Neuronal stem cell (in vitro differentiated cells): Measurements from ENCODE around the gene STK26.

Experiments
- DNase-seq: peaks from one replicate; pipeline ENCODE4 v3.0.0-alpha.2; 2013; ENCODE audit warnings: low spot score
- H2AFZ ChIP-seq: one replicate; pipeline ENCODE4 v1.6.1; 2013; ENCODE audit warnings: mild to moderate bottlenecking, low read length, inconsistent platforms
- H2AK5ac ChIP-seq: 2 replicates; pipeline ENCODE4 v1.6.1; 2013; ENCODE audit warnings: low read depth, mild to moderate bottlenecking, inconsistent platforms, low read length, moderate library complexity, mixed read lengths
- H2BK120ac ChIP-seq: 2 replicates; pipeline ENCODE4 v1.6.1; 2013; ENCODE audit warnings: low read depth, mild to moderate bottlenecking, inconsistent platforms, low read length, moderate library complexity, mixed read lengths
- H2BK12ac ChIP-seq: one replicate; pipeline ENCODE4 v1.6.1; 2013; ENCODE audit warnings: low read length, inconsistent platforms
- H2BK15ac ChIP-seq: 2 replicates; pipeline ENCODE4 v1.6.1; 2013; ENCODE audit warnings: mild to moderate bottlenecking, low read length, inconsistent platforms, mixed read lengths
- H2BK5ac ChIP-seq: one replicate; pipeline ENCODE4 v1.6.1; 2013; ENCODE audit warnings: inconsistent platforms, mild to moderate bottlenecking, low read length, moderate library complexity
- H3K14ac ChIP-seq: one replicate; pipeline ENCODE4 v1.6.1; 2013; ENCODE audit warnings: low read length, inconsistent platforms
- H3K18ac ChIP-seq: 2 replicates; pipeline ENCODE4 v1.6.1; 2013; ENCODE audit warnings: low read length, inconsistent platforms
- H3K23ac ChIP-seq: 2 replicates; pipeline ENCODE4 v1.6.1; 2013; ENCODE audit warnings: low read depth, mild to moderate bottlenecking, mixed read lengths, low read length, inconsistent platforms; ENCODE audit not compliant: poor library complexity
- H3K27ac ChIP-seq: replicated peaks from 3 replicates; pipeline ENCODE4 v1.5.1; 2013; ENCODE audit warnings: low read length, inconsistent platforms
- H3K27me3 ChIP-seq, 3 experiments: 2 replicates each; pipeline ENCODE4 v1.6.1; 2013; ENCODE audit warnings: low read length in 3 of 3, mild to moderate bottlenecking in 2 of 3, inconsistent platforms in 1 of 3, low read depth in 1 of 3, mixed read lengths in 1 of 3, moderate library complexity in 1 of 3; ENCODE audit not compliant: control insufficient read depth in 3 of 3, insufficient read depth in 3 of 3
- H3K36me3 ChIP-seq, 2 donors: replicated peaks in 1 of 2; 2 replicates each; pipeline ENCODE4 v1.6.1; 2013; ENCODE audit warnings: low read length in 2 of 2; ENCODE audit not compliant: control insufficient read depth in 2 of 2, insufficient read depth in 2 of 2
- H3K4ac ChIP-seq: 2 replicates; pipeline ENCODE4 v1.6.1; 2013; ENCODE audit warnings: inconsistent platforms, mild to moderate bottlenecking, low read length, moderate library complexity
- H3K4me1 ChIP-seq, 2 donors: 1 replicate in 1 of 2; 2 replicates in 1 of 2; pipeline ENCODE4 v1.6.1; 2013; ENCODE audit warnings: low read length in 2 of 2, low read depth in 1 of 2; ENCODE audit not compliant: control insufficient read depth in 2 of 2, insufficient read depth in 1 of 2
- H3K4me2 ChIP-seq: one replicate; pipeline ENCODE4 v1.6.1; 2013; ENCODE audit warnings: mild to moderate bottlenecking, low read length, inconsistent platforms; ENCODE audit not compliant: insufficient read depth, poor library complexity, severe bottlenecking
- H3K4me3 ChIP-seq, 2 donors: 2 replicates each; pipeline ENCODE4 v1.5.1; 2013; ENCODE audit warnings: low read length in 2 of 2, mild to moderate bottlenecking in 2 of 2, inconsistent platforms in 1 of 2, moderate library complexity in 1 of 2
- H3K79me1 ChIP-seq: one replicate; pipeline ENCODE4 v1.6.1; 2013; ENCODE audit warnings: low read depth, mild to moderate bottlenecking, inconsistent platforms, low read length, moderate library complexity
- H3K9ac ChIP-seq: one replicate; pipeline ENCODE4 v1.6.1; 2013; ENCODE audit warnings: mild to moderate bottlenecking, low read depth, low read length, inconsistent platforms; ENCODE audit not compliant: poor library complexity
- H3K9me3 ChIP-seq, 2 donors: replicated peaks in 1 of 2; 2 replicates each; pipeline versions ENCODE3 to v1.6.1; 2013; ENCODE audit warnings: low read length in 2 of 2, mild to moderate bottlenecking in 2 of 2, inconsistent platforms in 1 of 2, low read depth in 1 of 2, mixed read lengths in 1 of 2, moderate library complexity in 1 of 2; ENCODE audit not compliant: control insufficient read depth in 2 of 2, insufficient read depth in 1 of 2
- H4K8ac ChIP-seq: one replicate; pipeline ENCODE4 v1.6.1; 2013; ENCODE audit warnings: low read depth, mild to moderate bottlenecking, inconsistent platforms, low read length, moderate library complexity
- H4K91ac ChIP-seq: one replicate; pipeline ENCODE4 v1.6.1; 2013; ENCODE audit warnings: low read length, low read depth, mild to moderate bottlenecking, inconsistent platforms; ENCODE audit not compliant: poor library complexity
- WGBS, 2 donors: extraction: QIAGEN DNeasy Blood & Tissue Kit; methylation state at CpG; one replicate each; pipeline ENCODE4 v1.1.7; 2013; ENCODE audit warnings: missing lambda C conversion rate in 2 of 2, mixed read lengths in 1 of 2; ENCODE audit not compliant: insufficient read length in 2 of 2, insufficient replicate concordance in 1 of 2; ENCODE audit errors: extremely low coverage in 2 of 2; 5-methylcytosine and 5-hydroxymethylcytosine counted together

STK26 gene

GRCh38 chrX:131985526-131986049 is 37.5 kb upstream of the STK26 start:
- Histone ChIP-seq H3K27me3 (peaks cover 0 to 59% (median 0%) of the 10 kb centered on the region in 3 experiments), H3K27ac (no peak overlapping the region), H4K8ac (no peak overlapping the region), H3K4me3 (no peak overlapping the region), H3K79me1 (no peaks in the 10 kb centered on the region), H2BK120ac (no peak overlapping the region), H3K9ac (no peak overlapping the region), H3K36me3 (no peaks in the 10 kb centered on the region), H3K14ac (no peak overlapping the region), H3K23ac (no peak overlapping the region), H3K9me3 (no peaks in the 10 kb centered on the region), H3K4ac (no peak overlapping the region), H4K91ac (no peak overlapping the region), H2BK15ac (no peak overlapping the region), H3K18ac (no peak overlapping the region), H2BK5ac (no peak overlapping the region), H2AK5ac (no peak overlapping the region), H3K4me2 (no peak overlapping the region), H2BK12ac (no peak overlapping the region), H2AFZ (no peak overlapping the region), H3K4me1 (peaks cover 0 to 6% of the 10 kb centered on the region in 2 donors)
- no CpG with 5 or more reads among the region's 4 CpGs for WGBS, 2 donors
- DNase-seq, result no peak

GRCh38 chrX:131987252-131987651 is 35.9 kb upstream of the STK26 start:
- no peak overlapping the region for H3K27ac ChIP-seq
- no peaks in the 10 kb centered on the region for H3K9me3 ChIP-seq
- H4K91ac ChIP-seq, result no peak overlapping the region
- no CpG with 5 or more reads among the region's 5 CpGs for WGBS, 2 donors
- no peak overlapping the region for H2BK12ac ChIP-seq
- no peak overlapping the region for H2BK15ac ChIP-seq
- no peak overlapping the region for H2AFZ ChIP-seq
- H3K4ac ChIP-seq, result no peak overlapping the region
- H3K4me3 ChIP-seq, result no peak overlapping the region
- H3K14ac ChIP-seq, result no peak overlapping the region
- no peak overlapping the region for H4K8ac ChIP-seq
- H3K4me2 ChIP-seq, result no peak overlapping the region
- no peak overlapping the region for H2BK120ac ChIP-seq
- H3K18ac ChIP-seq, result no peak overlapping the region
- no peak overlapping the region for H3K9ac ChIP-seq
- peaks cover 0 to 46% (median 0%) of the 10 kb centered on the region in 3 experiments for H3K27me3 ChIP-seq
- H2BK5ac ChIP-seq, result no peak overlapping the region
- no peaks in the 10 kb centered on the region for H3K79me1 ChIP-seq
- H3K36me3 ChIP-seq, result no peaks in the 10 kb centered on the region
- H3K4me1 ChIP-seq, result peaks cover 0 to 6% of the 10 kb centered on the region in 2 donors
- H3K23ac ChIP-seq, result no peak overlapping the region
- no peak overlapping the region for H2AK5ac ChIP-seq
- no peak for DNase-seq

- no peak overlapping the region for H3K4me3 ChIP-seq
These were observed 34.9 kb upstream of the STK26 start for GRCh38 chrX:131988236-131988635.

GRCh38 chrX:132001127-132001526 is 22.0 kb upstream of the STK26 start:
- no peak overlapping the region for H4K8ac ChIP-seq
- H3K36me3 ChIP-seq, result no peaks in the 10 kb centered on the region
- H3K79me1 ChIP-seq, result no peaks in the 10 kb centered on the region
- H2BK15ac ChIP-seq, result no peak overlapping the region
- H3K18ac ChIP-seq, result no peak overlapping the region
- no peak overlapping the region for H3K23ac ChIP-seq
- no peak overlapping the region for H2AK5ac ChIP-seq
- no peak overlapping the region for H3K14ac ChIP-seq
- no peak for DNase-seq
- H3K9me3 ChIP-seq, result no peaks in the 10 kb centered on the region
- no peak overlapping the region for H2BK5ac ChIP-seq
- no peak overlapping the region for H2AFZ ChIP-seq
- peaks cover 0 to 12% (median 0%) of the 10 kb centered on the region in 3 experiments for H3K27me3 ChIP-seq
- H3K4me3 ChIP-seq, result no peak overlapping the region
- H2BK12ac ChIP-seq, result no peak overlapping the region
- H3K27ac ChIP-seq, result no peak overlapping the region
- H3K4ac ChIP-seq, result no peak overlapping the region
- H3K4me2 ChIP-seq, result no peak overlapping the region
- no CpG with 5 or more reads among the region's 3 CpGs for WGBS, 2 donors
- H2BK120ac ChIP-seq, result no peak overlapping the region
- no peak overlapping the region for H4K91ac ChIP-seq
- H3K4me1 ChIP-seq, result no peaks in the 10 kb centered on the region
- H3K9ac ChIP-seq, result no peak overlapping the region

More at GRCh38 chrX:131988236-131988635, 34.9 kb upstream of the STK26 start:
- Histone ChIP-seq H3K18ac (no peak overlapping the region), H3K4me2 (no peak overlapping the region), H3K4ac (no peak overlapping the region), H2AFZ (no peak overlapping the region), H3K4me1 (peaks cover 0 to 6% of the 10 kb centered on the region in 2 donors), H3K9me3 (no peaks in the 10 kb centered on the region), H2BK15ac (no peak overlapping the region), H2BK12ac (no peak overlapping the region), H2AK5ac (no peak overlapping the region), H2BK5ac (no peak overlapping the region), H3K14ac (no peak overlapping the region), H3K79me1 (no peaks in the 10 kb centered on the region), H2BK120ac (no peak overlapping the region), H3K23ac (no peak overlapping the region), H3K36me3 (no peaks in the 10 kb centered on the region), H3K27me3 (peaks cover 0 to 39% (median 0%) of the 10 kb centered on the region in 3 experiments), H4K8ac (no peak overlapping the region), H3K9ac (no peak overlapping the region), H3K27ac (no peak overlapping the region), H4K91ac (no peak overlapping the region)
- no peak for DNase-seq
